Body of pancreas (tissue), 4 donors: Measurements from ENCODE around the gene ELOB. TPM values are rescaled to one million over a fixed set of nuclear protein-coding genes. Genes with fewer than 3 reads are reported as not detected.

Experiments
- ATAC-seq: fragments of 150-250 bp; one replicate; pipeline ENCODE4 v1.9.1; 2016
- DNase-seq, 4 donors: peaks; one replicate each; pipeline ENCODE4 v3.0.0-alpha.2; 2019
- H3K27ac ChIP-seq, 4 donors: fragments of 200-600 bp; sonication (generic); 1 replicate in 3 of 4; 2 replicates in 1 of 4; pipeline versions ENCODE4 v1.5.1 to v1.6.1; 2016 to 2019; ENCODE audit warnings: mild to moderate bottlenecking in 1 of 4, mixed read lengths in 1 of 4, moderate library complexity in 1 of 4
- H3K27me3 ChIP-seq, 2 donors: fragments of 200-600 bp; sonication (generic); one replicate each; pipeline ENCODE4 v1.6.0; 2016; ENCODE audit warnings: mild to moderate bottlenecking in 1 of 2
- H3K36me3 ChIP-seq, 2 donors: fragments of 200-600 bp; sonication (generic); replicated peaks in 1 of 2; 2 replicates each; pipeline ENCODE4 v1.5.1; 2016; ENCODE audit warnings: low read depth in 2 of 2; ENCODE audit not compliant: insufficient read depth in 1 of 2
- H3K4me1 ChIP-seq: fragments of 200-600 bp; sonication (generic); one replicate; pipeline ENCODE4 v1.6.0; 2016
- H3K4me3 ChIP-seq, 2 donors: fragments of 200-600 bp; sonication (generic); 1 replicate in 1 of 2; 2 replicates in 1 of 2; pipeline ENCODE4 v1.5.1; 2016 to 2019
- H3K9me3 ChIP-seq, 3 donors: fragments of 200-600 bp; sonication (generic); 1 replicate in 2 of 3; 2 replicates in 1 of 3; pipeline ENCODE4 v1.5.1; 2016
- CTCF ChIP-seq, 7 experiments: fragments of 450-650 bp in 4 of 7; fragments of 200-600 bp in 3 of 7; sonication (generic) in 3 of 7; IDR thresholded peaks; one replicate each; pipeline ENCODE4 v1.5.1; 2016 to 2019; ENCODE audit warnings: antibody characterized with exemption in 7 of 7
- POLR2A ChIP-seq, 3 donors: fragments of 450-650 bp; IDR thresholded peaks; one replicate each; pipeline ENCODE4 v1.6.1; 2016; ENCODE audit warnings: antibody characterized with exemption in 3 of 3, mild to moderate bottlenecking in 2 of 3
- WGBS, 2 donors: methylation state at CpG; one replicate each; pipeline ENCODE4 v1.1.5; 2017; 5-methylcytosine and 5-hydroxymethylcytosine counted together
- intact Hi-C: fragments of 100-400 bp; cut with DNase I; formaldehyde crosslinking; loops from one replicate; pipeline ENCODE4 v1.15.1; 2023
- total RNA-seq, 2 donors: library from RNA; depleted of rRNA; stranded (reverse); fragments of >200 nt; gene quantifications; one replicate each; pipeline ENCODE4 v1.1.0, GENCODE V29; 2016

ELOB gene
- total RNA-seq, 2 donors from 2014 or later, result 77.5 to 186 TPM

DNA sequence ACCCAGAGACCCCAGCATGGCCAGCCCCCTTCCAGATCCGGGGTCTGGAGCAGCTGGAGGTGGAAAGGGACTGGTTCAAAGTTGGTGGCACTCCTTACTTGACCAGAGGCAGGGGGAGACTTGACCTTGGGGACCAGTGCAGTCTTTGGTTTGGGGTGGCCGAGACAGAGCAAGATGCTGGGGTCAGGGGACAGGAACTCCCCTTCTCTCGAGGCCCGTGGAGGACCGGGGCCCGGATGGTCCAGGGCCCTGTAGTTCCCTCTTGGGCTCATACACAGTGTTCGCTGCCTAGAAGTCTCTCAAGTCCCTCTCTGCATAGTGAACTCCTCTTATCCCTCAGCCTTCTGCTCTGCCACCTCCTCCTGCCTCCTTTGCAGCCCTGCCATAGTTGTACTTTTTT is 10.9 kb upstream of the ELOB start:
- WGBS, 2 donors, result 33 to 39% methylated on average over 6 to 7 of the region's 7 CpGs
- H3K4me3 ChIP-seq, result no peak overlapping the region
- no peak for DNase-seq
- no peak overlapping the region for H3K27ac ChIP-seq
- intact Hi-C loops, result no loop called here
- H3K36me3 ChIP-seq, result no peaks in the 10 kb centered on the region
- H3K4me1 ChIP-seq, result peaks cover 17% of the 10 kb centered on the region
- no peak for ATAC-seq
- peaks cover 0 to 20% of the 10 kb centered on the region in 2 donors for H3K27me3 ChIP-seq
- no peaks in the 10 kb centered on the region for H3K9me3 ChIP-seq
- TF ChIP-seq CTCF (IDR thresholded peaks at IDR 0.05) (no peak), POLR2A (IDR thresholded peaks at IDR 0.05) (no peak)

- TF ChIP-seq POLR2A (IDR thresholded peaks at IDR 0.05), result no peak
- no peak for TF ChIP-seq CTCF (IDR thresholded peaks at IDR 0.05)
- DNase-seq, result no peak
- H3K9me3 ChIP-seq, result no peaks in the 10 kb centered on the region
- intact Hi-C loops, result no loop called here
- no peak within 1 kb of the TSS for H3K4me3 ChIP-seq
- H3K27ac ChIP-seq, result no peak within 1 kb of the TSS
- peaks cover 17% of the 10 kb centered on the region for H3K4me1 ChIP-seq
- no peaks in the 10 kb centered on the region for H3K36me3 ChIP-seq
- peaks cover 0 to 20% of the 10 kb centered on the region in 2 donors for H3K27me3 ChIP-seq
- WGBS, 2 donors, result 15 to 21% methylated on average over 9 of the region's 10 CpGs
- ATAC-seq, result no peak
Observed at GRCh38 chr16:2787406-2787805, 10.3 kb upstream of the ELOB start, which contains the start of gene PRSS33. Gene PRSS33, minus strand, starts transcription at chr16:2787560. Its CDS starts 1,013 bp downstream, at chr16:2786547.

GRCh38 chr16:2786826-2787151 is 9.7 kb upstream of the ELOB start:
- no peak for ATAC-seq

DNA sequence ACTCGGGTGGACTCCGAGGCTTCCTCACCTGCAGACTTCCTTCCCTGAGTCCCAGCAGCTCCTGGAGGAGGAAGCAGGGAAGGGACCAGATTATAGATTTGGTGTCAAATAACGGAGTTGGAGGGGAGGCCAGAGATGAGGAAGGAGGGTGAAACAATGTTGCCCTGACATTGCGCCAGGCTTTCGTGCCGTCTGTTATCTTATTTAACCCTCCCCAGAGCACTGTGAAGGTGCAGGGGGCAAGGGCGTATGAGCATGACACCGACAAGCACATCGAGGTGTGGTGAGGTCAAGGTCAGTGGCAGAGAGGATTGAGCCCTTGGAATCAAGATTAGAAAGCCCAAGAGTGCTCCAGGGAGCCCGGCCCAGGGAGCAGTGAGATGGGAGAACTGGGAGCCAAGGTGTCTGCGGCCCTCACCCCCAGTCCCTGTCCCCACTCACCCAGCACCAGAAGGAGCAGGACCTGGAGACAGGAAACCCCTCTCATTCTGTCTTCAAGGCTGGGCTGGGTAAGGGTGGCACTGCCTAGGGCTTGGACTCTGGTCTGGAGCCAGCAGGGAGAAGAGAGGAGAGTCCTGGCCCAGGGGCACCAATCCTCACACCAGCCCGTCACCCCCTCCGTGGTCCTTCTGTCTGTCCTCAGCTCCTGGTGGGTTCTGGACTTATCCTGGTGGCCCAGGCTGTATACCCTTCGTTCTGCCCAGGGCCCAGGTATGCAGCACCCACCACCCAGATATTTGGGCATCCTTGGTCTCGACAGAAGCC is 9.2 kb upstream of the ELOB start:
- Histone ChIP-seq H3K27me3 (peaks cover 0 to 20% of the 10 kb centered on the region in 2 donors), H3K9me3 (no peaks in the 10 kb centered on the region)

More at GRCh38 chr16:2786826-2787151, 9.7 kb upstream of the ELOB start:
- no peaks in the 10 kb centered on the region for H3K36me3 ChIP-seq
- no peak for DNase-seq
- H3K27me3 ChIP-seq, result peaks cover 0 to 20% of the 10 kb centered on the region in 2 donors
- no peaks in the 10 kb centered on the region for H3K9me3 ChIP-seq
- intact Hi-C loops, result no loop called here
- no peak overlapping the region for H3K27ac ChIP-seq
- H3K4me1 ChIP-seq, result peaks cover 17% of the 10 kb centered on the region
- no peak for TF ChIP-seq CTCF (IDR thresholded peaks at IDR 0.05)
- TF ChIP-seq POLR2A (IDR thresholded peaks at IDR 0.05), result no peak
- H3K4me3 ChIP-seq, result no peak overlapping the region
- 41 to 75% methylated on average over 1 to 3 of the region's 3 CpGs for WGBS, 2 donors

More for the DNA sequence above, 9.2 kb upstream of the ELOB start:
- Histone ChIP-seq H3K4me1 (peaks cover 17% of the 10 kb centered on the region), H3K4me3 (no peak overlapping the region), H3K27ac (no peak overlapping the region), H3K36me3 (no peaks in the 10 kb centered on the region)
- ATAC-seq (no peak), DNase-seq (no peak)
- intact Hi-C loops, result no loop called here
- 25 to 34% methylated on average over 12 to 15 of the region's 15 CpGs for WGBS, 2 donors
- TF ChIP-seq CTCF (IDR thresholded peaks at IDR 0.05) (no peak), POLR2A (IDR thresholded peaks at IDR 0.05) (no peak)
